Spleen (tissue), 13 donors: ENCODE results near the gene NRL. TPM values are rescaled to one million over a fixed set of nuclear protein-coding genes. Genes with fewer than 3 reads are reported as not detected.

Experiments used
- DNase-seq: peaks from one replicate; pipeline ENCODE4 v3.0.0-alpha.2; 2020
- H3K27ac ChIP-seq, 8 donors: fragments of 200-600 bp; sonication (generic) in 7 of 8; 1 replicate in 4 of 8; 2 replicates in 4 of 8; pipeline versions ENCODE4 v1.5.0 to v1.8.0; 2016 to 2021; ENCODE audit warnings: inconsistent platforms in 4 of 8, mild to moderate bottlenecking in 4 of 8, moderate library complexity in 1 of 8
- H3K27me3 ChIP-seq, 7 donors: fragments of 200-600 bp; sonication (generic) in 6 of 7; replicated peaks in 1 of 7; 1 replicate in 4 of 7; 2 replicates in 3 of 7; pipeline versions ENCODE4 v1.5.0 to v1.8.0; 2016 to 2021; ENCODE audit warnings: inconsistent platforms in 3 of 7, mild to moderate bottlenecking in 1 of 7
- H3K36me3 ChIP-seq, 6 donors: fragments of 200-600 bp; sonication (generic) in 5 of 6; 1 replicate in 4 of 6; 2 replicates in 2 of 6; pipeline versions ENCODE4 v1.5.0 to v1.8.0; 2016 to 2021; ENCODE audit warnings: inconsistent platforms in 2 of 6
- H3K4me1 ChIP-seq, 6 donors: fragments of 200-600 bp; sonication (generic) in 5 of 6; 1 replicate in 3 of 6; 2 replicates in 3 of 6; pipeline versions ENCODE4 v1.5.0 to v1.8.0; 2016 to 2021; ENCODE audit warnings: inconsistent platforms in 3 of 6
- H3K4me3 ChIP-seq, 8 donors: fragments of 200-600 bp; sonication (generic) in 7 of 8; 1 replicate in 4 of 8; 2 replicates in 4 of 8; pipeline versions ENCODE4 v1.5.0 to v1.8.0; 2016 to 2021; ENCODE audit warnings: inconsistent platforms in 4 of 8, mild to moderate bottlenecking in 4 of 8, moderate library complexity in 2 of 8
- H3K9me3 ChIP-seq, 8 donors: fragments of 200-600 bp; sonication (generic) in 7 of 8; 1 replicate in 4 of 8; 2 replicates in 4 of 8; pipeline versions ENCODE4 v1.5.0 to v1.8.0; 2016 to 2021; ENCODE audit warnings: inconsistent platforms in 4 of 8
- POLR2A ChIP-seq, 3 donors: fragments of 450-650 bp; IDR thresholded peaks; one replicate each; pipeline ENCODE4 v1.5.1; 2017; ENCODE audit warnings: antibody characterized with exemption in 3 of 3, mild to moderate bottlenecking in 1 of 3
- POLR2AphosphoS5 ChIP-seq, 3 donors: sonication (generic); formaldehyde crosslinking; IDR thresholded peaks; one replicate each; pipeline ENCODE4 v1.5.1; 2017; ENCODE audit warnings: antibody characterized with exemption in 3 of 3
- WGBS, 5 donors: extraction: QIAGEN DNeasy Blood & Tissue Kit in 3 of 5; methylation state at CpG; one replicate each; pipeline versions ENCODE4 v1.1.5 to v1.1.7; 2013 to 2018; 5-methylcytosine and 5-hydroxymethylcytosine counted together
- intact Hi-C: fragments of 100-400 bp; cut with DNase I; formaldehyde crosslinking; loops from one replicate; pipeline ENCODE4 v1.15.0; 2023; ENCODE audit warnings: low total_unique reads
- long read RNA-seq, 2 donors: transcript quantifications; one replicate each; lab custom pipeline, GENCODE V29; 2026
- polyA plus RNA-seq, 3 donors: library from polyadenylated mRNA; stranded (reverse); fragments of 200-250 nt; gene quantifications; one replicate each; pipeline ENCODE4 v1.2.1, GENCODE V29; 2013
- total RNA-seq, 7 donors: library from RNA; depleted of rRNA in 3 of 7; stranded (reverse); fragments of >200 nt in 3 of 7; fragmentation: NEBNext Ultra II Directional in 4 of 7; extraction: Animal tissue kit (Norgen Biotek cat#: 25700) in 4 of 7; gene quantifications; one replicate each; pipeline versions ENCODE4 v1.1.0 to v1.2.1, GENCODE V29; 2016 to 2021
- TF ChIP-seq, protein P1 (sequence below), 11 experiments: fragments of 200-600 bp in 7 of 11; fragments of 450-650 bp in 4 of 11; sonication (generic) in 4 of 11; IDR thresholded peaks in 8 of 11; conservative IDR thresholded peaks in 3 of 11; 1 replicate in 7 of 11; 2 replicates in 4 of 11; pipeline versions ENCODE4 v1.4.0 to v1.8.0; 2016 to 2021; ENCODE audit warnings: antibody characterized with exemption in 11 of 11, inconsistent platforms in 4 of 11, mild to moderate bottlenecking in 1 of 11
- donor health status: healthy with polysubstance abuse.
- donor health status: DM: no; HTN: no; CAD: no; lungs with moderate emphysema.
- donor health status: DM: no; HTN: no; CAD: no.
- donor health status: Bipolar disorder and iron deficiency.
- donor health status: healthy.
- donor health status: DM: no; HTN: no; CAD: no.
- donor health status: DM: yes; HTN: yes; CAD: no.

Gene NRL
- total RNA-seq (1 to 10 TPM; 2.0 to 7.8 (median 4.2) TPM), polyA plus RNA-seq (1 to 10 TPM; 2.7 to 4.7 (median 3.7) TPM)
- long read RNA-seq, donor 1, partial matches to known transcripts = 441 of 461 reads
- long read RNA-seq, donor 1, other reads (novel, unspliced or antisense) = 20 of 461 reads
- long read RNA-seq, donor 2 = 0 reads

DNA sequence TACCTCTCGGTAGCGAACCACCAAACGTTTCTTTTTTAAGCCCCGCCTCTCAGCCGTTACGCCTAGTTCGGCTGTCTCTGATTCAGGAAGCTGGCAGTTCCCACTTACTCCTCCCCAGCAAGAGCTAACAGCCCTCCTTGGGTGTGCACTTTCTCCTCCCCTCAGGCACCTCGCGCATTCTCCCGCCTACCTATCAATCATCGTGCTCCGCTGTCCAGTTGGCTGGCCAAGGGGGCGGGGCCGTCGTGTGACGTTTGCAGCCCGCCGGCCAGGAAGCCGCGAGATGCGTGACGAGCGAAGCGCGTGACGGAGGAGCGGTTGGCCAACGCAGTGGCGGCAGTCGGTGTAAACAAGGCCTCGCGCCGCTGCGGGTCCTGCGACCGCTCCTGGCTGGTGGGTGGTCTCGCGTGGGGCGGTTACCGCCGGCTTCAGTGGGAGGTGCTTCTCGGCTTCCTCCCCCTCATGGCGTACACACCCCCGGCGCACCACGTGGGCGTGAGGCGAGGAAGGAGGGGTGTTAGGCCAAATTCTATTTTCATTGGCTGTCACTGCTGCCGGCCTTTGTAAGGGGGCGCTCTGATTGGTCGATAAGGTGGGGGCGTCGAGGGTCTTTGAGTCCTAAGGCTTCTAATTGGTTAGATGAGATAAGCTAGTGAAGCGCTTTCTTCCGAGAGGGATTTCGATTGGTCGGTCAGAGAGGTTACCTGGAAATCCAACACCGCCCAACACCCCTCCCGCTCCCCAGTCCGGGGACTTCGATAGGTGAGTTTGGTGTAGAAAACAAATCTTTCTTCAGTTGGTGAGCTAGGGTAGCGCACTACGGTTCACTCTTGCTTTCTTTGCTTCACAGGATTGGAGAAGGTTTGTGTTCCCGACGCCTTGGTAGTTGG, at the start of gene NRL, which contains the start of gene DCAF11:
NRL (minus strand) TSS at position 418 of the 890 bp plus-strand sequence. CDS start 32,101 bp downstream, outside the sequence.
DCAF11 (plus strand) TSS at position 246 of the 890 bp plus-strand sequence. CDS start 818 bp downstream, outside the sequence.
- 0% methylated on average over 38 to 65 of the region's 65 CpGs for WGBS, 5 donors
- H3K36me3 ChIP-seq = peaks cover 3 to 33% (median 28%) of the 10 kb centered on the region in 6 donors
- peak; percentile 99 for DNase-seq
- H3K27ac ChIP-seq = peak within 1 kb of the TSS; percentile 97 to 100 (median 98)
- peaks cover 23 to 64% (median 47%) of the 10 kb centered on the region in 6 donors for H3K4me1 ChIP-seq
- peak within 1 kb of the TSS; percentile 60 to 85 (median 76) for H3K4me3 ChIP-seq
- no peaks in the 10 kb centered on the region for H3K27me3 ChIP-seq
- intact Hi-C loops = no loop called here
- TF ChIP-seq, protein P1, sequence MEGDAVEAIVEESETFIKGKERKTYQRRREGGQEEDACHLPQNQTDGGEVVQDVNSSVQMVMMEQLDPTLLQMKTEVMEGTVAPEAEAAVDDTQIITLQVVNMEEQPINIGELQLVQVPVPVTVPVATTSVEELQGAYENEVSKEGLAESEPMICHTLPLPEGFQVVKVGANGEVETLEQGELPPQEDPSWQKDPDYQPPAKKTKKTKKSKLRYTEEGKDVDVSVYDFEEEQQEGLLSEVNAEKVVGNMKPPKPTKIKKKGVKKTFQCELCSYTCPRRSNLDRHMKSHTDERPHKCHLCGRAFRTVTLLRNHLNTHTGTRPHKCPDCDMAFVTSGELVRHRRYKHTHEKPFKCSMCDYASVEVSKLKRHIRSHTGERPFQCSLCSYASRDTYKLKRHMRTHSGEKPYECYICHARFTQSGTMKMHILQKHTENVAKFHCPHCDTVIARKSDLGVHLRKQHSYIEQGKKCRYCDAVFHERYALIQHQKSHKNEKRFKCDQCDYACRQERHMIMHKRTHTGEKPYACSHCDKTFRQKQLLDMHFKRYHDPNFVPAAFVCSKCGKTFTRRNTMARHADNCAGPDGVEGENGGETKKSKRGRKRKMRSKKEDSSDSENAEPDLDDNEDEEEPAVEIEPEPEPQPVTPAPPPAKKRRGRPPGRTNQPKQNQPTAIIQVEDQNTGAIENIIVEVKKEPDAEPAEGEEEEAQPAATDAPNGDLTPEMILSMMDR (IDR thresholded peaks at IDR 0.05 in 8 of 11, conservative IDR thresholded peaks at IDR 0.05 in 3 of 11) = peak in 4 of 11 experiments; percentile 4 to 28 (median 17)
- TF ChIP-seq POLR2AphosphoS5 (IDR thresholded peaks at IDR 0.05) = peak; percentile 91 to 98 (median 93)
- peak in 2 of 3 donors; percentile 6 to 42 for TF ChIP-seq POLR2A (IDR thresholded peaks at IDR 0.05)
- no peaks in the 10 kb centered on the region for H3K9me3 ChIP-seq

DNA sequence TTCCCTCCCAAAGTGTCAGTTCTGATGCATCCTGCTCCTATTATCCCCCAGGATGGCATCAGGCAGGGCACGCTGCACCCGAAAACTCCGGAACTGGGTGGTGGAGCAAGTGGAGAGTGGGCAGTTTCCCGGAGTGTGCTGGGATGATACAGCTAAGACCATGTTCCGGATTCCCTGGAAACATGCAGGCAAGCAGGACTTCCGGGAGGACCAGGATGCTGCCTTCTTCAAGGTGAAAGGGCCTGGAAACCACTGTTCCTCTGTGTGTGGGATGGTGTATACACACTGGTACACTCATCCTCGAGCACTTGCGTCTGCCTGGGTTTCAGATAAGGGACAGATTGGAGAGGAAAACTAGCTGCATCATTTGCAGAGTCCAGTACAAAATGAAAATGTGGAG, 47.3 kb upstream of the NRL start:
- H3K27me3 ChIP-seq = no peaks in the 10 kb centered on the region
- H3K27ac ChIP-seq = peak overlapping the region; percentile 92 to 99 (median 97)
- H3K9me3 ChIP-seq = no peaks in the 10 kb centered on the region
- H3K36me3 ChIP-seq = peaks cover 30 to 91% (median 77%) of the 10 kb centered on the region in 6 donors
- WGBS, 5 donors = 24 to 55% (median 44%) methylated on average over 6 to 8 of the region's 8 CpGs
- H3K4me3 ChIP-seq = peak overlapping the region; percentile 67 to 96 (median 78)
- DNase-seq = no peak
- intact Hi-C loops = no loop called here
- peaks cover 31 to 87% (median 69%) of the 10 kb centered on the region in 6 donors for H3K4me1 ChIP-seq
- TF ChIP-seq, protein P1 (IDR thresholded peaks at IDR 0.05 in 8 of 11, conservative IDR thresholded peaks at IDR 0.05 in 3 of 11) = no peak
- no peak for TF ChIP-seq POLR2AphosphoS5 (IDR thresholded peaks at IDR 0.05)
- no peak for TF ChIP-seq POLR2A (IDR thresholded peaks at IDR 0.05)

DNA sequence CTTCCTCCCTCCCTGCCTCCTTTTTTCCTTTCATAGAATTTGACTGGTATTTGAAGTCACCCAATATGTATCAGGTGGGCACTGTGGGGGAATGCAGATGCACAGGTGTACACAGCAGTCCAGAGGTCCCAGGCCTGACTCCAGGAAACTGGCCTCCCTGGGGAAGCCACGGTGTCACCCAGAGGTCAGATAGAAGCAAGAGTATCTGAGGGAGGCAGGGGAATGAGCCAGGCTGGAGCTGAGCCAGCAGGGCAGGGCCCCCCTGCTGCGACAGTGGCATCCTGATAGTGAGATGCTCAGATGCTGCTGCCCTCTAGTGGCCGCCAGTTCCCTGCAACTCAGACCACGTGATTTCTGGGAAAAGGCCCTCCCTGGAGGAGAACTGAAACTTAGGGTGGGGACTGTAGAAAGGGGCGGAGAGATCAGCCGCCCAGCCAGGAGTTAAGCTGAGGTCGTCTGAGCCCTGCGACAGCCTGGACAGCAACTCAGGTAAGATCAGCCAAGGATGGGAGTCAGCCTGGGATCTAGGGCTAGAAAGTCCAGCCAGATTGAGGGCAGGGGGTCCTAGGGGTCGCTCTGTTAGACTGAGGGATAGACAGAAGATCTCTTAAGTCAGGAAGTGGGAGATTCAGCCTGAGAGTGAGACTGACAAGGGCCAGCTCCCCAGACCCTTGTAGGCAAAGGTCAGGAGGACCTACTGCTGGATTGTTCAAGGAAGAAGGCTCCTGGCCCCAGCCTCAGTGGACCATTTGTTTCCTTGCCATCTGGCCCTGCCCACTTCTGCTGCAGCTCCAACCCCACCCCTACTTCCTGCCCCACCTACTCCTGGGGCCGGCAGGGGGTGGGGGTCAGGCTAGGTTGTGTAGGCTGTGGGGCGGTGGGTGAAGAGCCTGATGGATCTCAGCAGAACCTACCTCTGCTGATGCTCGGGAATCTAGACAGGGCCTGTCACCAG, 46.4 kb upstream of the NRL start, which contains the start of gene IRF9:
IRF9 (plus strand) TSS at position 416 of the 955 bp plus-strand sequence. CDS start 880 bp downstream, outside the sequence.
- Histone ChIP-seq H3K9me3 (no peaks in the 10 kb centered on the region), H3K4me3 (peak within 1 kb of the TSS; percentile 67 to 96 (median 78)), H3K36me3 (peaks cover 26 to 91% (median 76%) of the 10 kb centered on the region in 6 donors), H3K27ac (peak within 1 kb of the TSS; percentile 92 to 99 (median 97)), H3K4me1 (peaks cover 31 to 87% (median 69%) of the 10 kb centered on the region in 6 donors), H3K27me3 (no peaks in the 10 kb centered on the region)
- WGBS, 5 donors = 0 to 2% (median 0%) methylated on average over 11 to 12 of the region's 12 CpGs
- intact Hi-C loops = no loop called here
- TF ChIP-seq, protein P1 (IDR thresholded peaks at IDR 0.05 in 8 of 11, conservative IDR thresholded peaks at IDR 0.05 in 3 of 11) = peak; percentile 92 to 100 (median 98)
- TF ChIP-seq POLR2AphosphoS5 (IDR thresholded peaks at IDR 0.05) (peak; percentile 91 to 97 (median 94)), POLR2A (IDR thresholded peaks at IDR 0.05) (peak in 1 of 3 donors; percentile 69)
- DNase-seq = peak; percentile 98
